Upper lobe of right lung (tissue), 1 donor: ENCODE measurements around the gene OASL. TPM values are rescaled to one million over a fixed set of nuclear protein-coding genes. Genes with fewer than 3 reads are reported as not detected.

Experiments
- ATAC-seq: fragments of 200-7000 bp; cut with Tn5 transposase; one replicate; pipeline ENCODE4 v1.9.1; 2020; ENCODE audit warnings: mild to moderate bottlenecking, moderate library complexity
- DNase-seq: peaks from one replicate; pipeline ENCODE4 v3.0.0-alpha.2; 2020
- H3K27ac ChIP-seq: fragments of 200-600 bp; one replicate; pipeline ENCODE4 v1.8.0; 2022
- H3K27me3 ChIP-seq: fragments of 200-600 bp; one replicate; pipeline ENCODE4 v1.8.0; 2022; ENCODE audit warnings: mild to moderate bottlenecking
- H3K36me3 ChIP-seq: fragments of 200-600 bp; one replicate; pipeline ENCODE4 v1.8.0; 2022
- H3K4me1 ChIP-seq: fragments of 200-600 bp; one replicate; pipeline ENCODE4 v1.8.0; 2022
- H3K4me3 ChIP-seq: fragments of 200-600 bp; one replicate; pipeline ENCODE4 v1.8.0; 2022; ENCODE audit warnings: mild to moderate bottlenecking
- H3K9me3 ChIP-seq: fragments of 200-600 bp; one replicate; pipeline ENCODE4 v1.8.0; 2022
- intact Hi-C: fragments of 100-400 bp; cut with DNase I; formaldehyde crosslinking; loops from one replicate; pipeline ENCODE4 v1.11.0; 2022
- total RNA-seq: library from RNA; stranded (reverse); fragmentation: NEBNext Ultra II Directional; extraction: Animal tissue kit (Norgen Biotek cat#: 25700); gene quantifications from one replicate; pipeline ENCODE4 v1.2.1, GENCODE V29; 2021
- TF ChIP-seq, protein P1 (sequence below): fragments of 200-600 bp; IDR thresholded peaks from one replicate; pipeline ENCODE4 v1.8.0; 2022; ENCODE audit warnings: antibody characterized with exemption
- donor health status: DM: no; HTN: yes; CAD: no; lungs with severe emphysema.

OASL gene
- total RNA-seq, 1 donor from 2014 or later: 12.7 TPM

DNA sequence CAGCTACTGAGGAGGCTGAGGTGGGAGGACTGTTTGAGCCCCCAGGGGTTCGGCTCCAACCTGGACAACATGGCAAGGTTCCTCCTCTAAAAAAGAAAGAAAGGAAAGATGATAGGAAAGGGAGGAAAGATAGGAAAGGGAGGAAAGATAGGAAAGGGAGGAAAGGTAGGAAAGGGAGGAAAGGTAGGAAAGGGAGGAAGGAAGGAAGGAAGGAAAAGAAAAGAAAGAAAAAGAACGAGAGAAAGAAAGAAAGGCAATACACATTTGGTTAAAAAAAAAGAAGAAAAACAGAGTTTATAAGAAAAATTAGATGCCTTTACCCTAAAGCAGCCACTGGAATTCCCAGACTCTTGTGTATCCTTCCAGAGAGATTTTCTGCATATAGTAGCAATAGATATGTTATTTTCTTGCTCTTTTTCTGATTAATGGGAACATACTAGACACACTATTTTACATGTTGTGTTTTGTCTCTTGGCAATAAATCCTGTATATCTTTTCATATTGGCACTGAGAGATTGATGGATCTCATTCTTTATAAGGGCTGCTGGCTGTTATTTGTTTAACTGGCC is 48.5 kb downstream of the OASL start:
- Histone ChIP-seq H3K4me1 (no peaks in the 10 kb centered on the region), H3K36me3 (no peaks in the 10 kb centered on the region), H3K27ac (no peak overlapping the region), H3K9me3 (no peaks in the 10 kb centered on the region), H3K4me3 (no peak overlapping the region), H3K27me3 (no peaks in the 10 kb centered on the region)
- DNase-seq (no peak), ATAC-seq (no peak)
- TF ChIP-seq, protein P1, sequence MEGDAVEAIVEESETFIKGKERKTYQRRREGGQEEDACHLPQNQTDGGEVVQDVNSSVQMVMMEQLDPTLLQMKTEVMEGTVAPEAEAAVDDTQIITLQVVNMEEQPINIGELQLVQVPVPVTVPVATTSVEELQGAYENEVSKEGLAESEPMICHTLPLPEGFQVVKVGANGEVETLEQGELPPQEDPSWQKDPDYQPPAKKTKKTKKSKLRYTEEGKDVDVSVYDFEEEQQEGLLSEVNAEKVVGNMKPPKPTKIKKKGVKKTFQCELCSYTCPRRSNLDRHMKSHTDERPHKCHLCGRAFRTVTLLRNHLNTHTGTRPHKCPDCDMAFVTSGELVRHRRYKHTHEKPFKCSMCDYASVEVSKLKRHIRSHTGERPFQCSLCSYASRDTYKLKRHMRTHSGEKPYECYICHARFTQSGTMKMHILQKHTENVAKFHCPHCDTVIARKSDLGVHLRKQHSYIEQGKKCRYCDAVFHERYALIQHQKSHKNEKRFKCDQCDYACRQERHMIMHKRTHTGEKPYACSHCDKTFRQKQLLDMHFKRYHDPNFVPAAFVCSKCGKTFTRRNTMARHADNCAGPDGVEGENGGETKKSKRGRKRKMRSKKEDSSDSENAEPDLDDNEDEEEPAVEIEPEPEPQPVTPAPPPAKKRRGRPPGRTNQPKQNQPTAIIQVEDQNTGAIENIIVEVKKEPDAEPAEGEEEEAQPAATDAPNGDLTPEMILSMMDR: no peak
- intact Hi-C loops: no loop called here

DNA sequence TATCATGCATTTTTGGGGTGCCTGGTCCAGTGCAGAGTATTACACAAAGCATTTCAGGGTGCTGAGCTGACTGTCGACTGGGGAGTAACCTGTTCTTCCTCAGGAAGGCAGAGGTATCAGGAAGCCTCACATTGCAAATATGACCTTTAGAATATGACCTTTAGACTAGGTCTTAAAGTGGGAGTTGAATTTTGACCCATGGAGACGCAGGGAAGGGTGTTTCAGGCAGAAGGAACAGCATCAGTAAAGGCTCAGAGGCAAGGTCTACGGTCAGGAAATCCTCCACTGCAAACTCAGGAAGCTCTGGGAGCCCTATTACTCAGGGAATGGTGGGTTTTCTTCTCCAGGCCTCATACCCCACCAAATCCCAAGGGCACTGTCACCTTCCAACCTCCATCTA is 49.4 kb downstream of the OASL start:
- no peak for ATAC-seq
- H3K9me3 ChIP-seq: no peaks in the 10 kb centered on the region
- intact Hi-C loops: no loop called here

DNA sequence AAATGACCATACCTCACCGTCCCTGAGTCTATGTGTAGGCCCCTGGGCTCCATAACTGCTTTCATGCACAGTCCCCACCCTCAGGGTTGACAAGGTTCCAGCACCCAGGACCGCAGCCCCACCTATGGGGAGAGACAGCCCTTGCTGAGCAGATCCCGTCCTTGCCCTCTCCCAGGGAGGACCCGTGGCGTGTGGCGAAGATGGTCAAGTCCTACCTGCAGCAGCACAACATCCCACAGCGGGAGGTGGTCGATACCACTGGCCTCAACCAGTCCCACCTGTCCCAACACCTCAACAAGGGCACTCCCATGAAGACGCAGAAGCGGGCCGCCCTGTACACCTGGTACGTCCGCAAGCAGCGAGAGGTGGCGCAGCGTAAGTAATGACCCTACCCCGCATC is 50.4 kb downstream of the OASL start:
- intact Hi-C loops: no loop called here
- no peak for DNase-seq

More for the DNA sequence above, 49.4 kb downstream of the OASL start:
- H3K36me3 ChIP-seq: no peaks in the 10 kb centered on the region
- TF ChIP-seq, protein P1: no peak
- H3K27ac ChIP-seq: no peak overlapping the region
- no peaks in the 10 kb centered on the region for H3K4me1 ChIP-seq
- H3K4me3 ChIP-seq: no peak overlapping the region
- no peak for DNase-seq
- H3K27me3 ChIP-seq: no peaks in the 10 kb centered on the region

DNA sequence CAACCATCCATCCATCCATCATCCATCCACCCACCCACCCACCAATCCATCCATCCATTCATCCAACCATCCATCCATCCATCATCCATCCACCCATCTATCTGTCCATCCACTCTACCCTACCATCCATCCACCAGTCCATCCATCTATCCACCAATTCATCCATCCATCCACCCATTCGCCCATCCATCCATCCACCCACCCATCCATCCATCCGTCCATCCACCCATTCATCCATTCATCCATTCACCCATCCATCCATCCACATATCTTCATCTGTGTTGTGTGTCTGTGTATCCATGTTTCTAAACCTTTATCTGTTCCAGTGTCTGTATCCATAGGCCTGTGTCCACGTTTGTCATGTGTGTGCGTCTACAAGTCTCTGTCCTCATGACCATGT is 50.8 kb downstream of the OASL start:
- Histone ChIP-seq H3K27me3 (no peaks in the 10 kb centered on the region), H3K36me3 (no peaks in the 10 kb centered on the region), H3K27ac (no peak overlapping the region), H3K4me3 (no peak overlapping the region), H3K9me3 (no peaks in the 10 kb centered on the region), H3K4me1 (no peaks in the 10 kb centered on the region)
- intact Hi-C loops: no loop called here
- ATAC-seq: no peak
- no peak for DNase-seq
- TF ChIP-seq, protein P1: no peak

More for the DNA sequence above, 50.4 kb downstream of the OASL start:
- Histone ChIP-seq H3K4me3 (no peak overlapping the region), H3K27me3 (no peaks in the 10 kb centered on the region), H3K36me3 (no peaks in the 10 kb centered on the region), H3K4me1 (no peaks in the 10 kb centered on the region), H3K9me3 (no peaks in the 10 kb centered on the region), H3K27ac (no peak overlapping the region)
- no peak for ATAC-seq
- TF ChIP-seq, protein P1: no peak

DNA sequence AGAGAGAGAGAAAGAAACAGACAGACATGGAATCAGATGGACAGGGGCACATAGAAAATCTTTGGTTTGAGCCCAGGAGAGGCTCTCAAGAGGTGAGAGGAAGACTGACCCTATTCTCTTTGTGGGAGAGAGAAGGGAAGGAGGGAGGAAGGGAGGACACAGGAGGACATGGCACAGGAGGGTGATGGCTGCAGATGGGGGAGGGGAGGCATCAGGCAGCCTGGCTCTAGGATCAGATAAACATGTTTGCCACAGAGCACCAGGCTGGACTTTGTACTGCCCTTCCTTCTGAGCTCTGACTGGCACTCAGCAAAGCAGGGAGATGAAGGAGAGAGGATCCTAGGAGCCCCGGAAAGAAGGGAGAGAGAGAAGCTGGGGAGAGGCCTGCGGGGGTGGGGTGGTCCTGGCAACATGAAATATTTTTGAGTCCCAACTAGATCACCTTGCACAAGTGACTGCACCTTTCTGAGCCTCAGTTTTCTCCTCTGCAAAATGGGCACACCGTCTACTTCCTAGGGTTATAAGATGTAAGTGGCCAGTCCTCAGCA is 54.6 kb downstream of the OASL start:
- no peak for ATAC-seq
- H3K4me1 ChIP-seq: no peaks in the 10 kb centered on the region
- TF ChIP-seq, protein P1: no peak
- H3K9me3 ChIP-seq: no peaks in the 10 kb centered on the region
- DNase-seq: no peak
- intact Hi-C loops: no loop called here
- H3K27ac ChIP-seq: no peak overlapping the region
- no peaks in the 10 kb centered on the region for H3K36me3 ChIP-seq
- no peak overlapping the region for H3K4me3 ChIP-seq
- H3K27me3 ChIP-seq: no peaks in the 10 kb centered on the region

DNA sequence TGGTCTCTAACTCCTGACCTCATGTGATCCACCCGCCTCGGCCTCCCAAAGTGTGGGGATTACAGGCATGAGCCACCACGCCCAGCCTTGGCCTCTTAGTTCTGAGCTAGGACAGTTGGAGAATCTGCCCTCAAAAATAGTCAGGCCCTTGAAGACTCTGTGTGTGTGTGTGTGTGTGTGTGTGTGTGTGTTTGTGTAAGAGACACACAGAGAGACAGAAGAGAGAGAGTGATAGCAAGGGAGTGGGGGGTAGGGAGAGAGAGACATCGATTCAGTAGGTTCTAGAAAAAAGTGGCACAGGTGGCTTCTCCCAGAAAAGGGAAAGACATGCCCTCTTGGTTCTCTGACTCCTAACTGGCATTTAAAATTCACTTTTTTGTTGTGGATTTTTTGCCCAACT is 55.3 kb downstream of the OASL start:
- TF ChIP-seq, protein P1: no peak
- Histone ChIP-seq H3K4me1 (no peaks in the 10 kb centered on the region), H3K9me3 (no peaks in the 10 kb centered on the region), H3K27me3 (no peaks in the 10 kb centered on the region), H3K4me3 (no peak overlapping the region), H3K36me3 (no peaks in the 10 kb centered on the region), H3K27ac (no peak overlapping the region)
- intact Hi-C loops: no loop called here
- DNase-seq: no peak
- ATAC-seq: no peak
